OCI-LY7 (cell line): ENCODE data around the gene NACC2. TPM values are rescaled to one million over a fixed set of nuclear protein-coding genes. Genes with fewer than 3 reads are reported as not detected.

Experiments
- BruUV-seq: library from RNA; stranded (reverse); fragments of 400-500 nt; replicated peaks from 2 replicates; lab custom pipeline; 2021; lab: Mats Ljungman, UMichigan
- CTCF ChIA-PET: fragments of 300-600 bp; sonication (Branson Sonifier 250); formaldehyde crosslinking; loops from one replicate; lab custom pipeline; 2022; ENCODE audit warnings: antibody characterized with exemption; ENCODE audit not compliant: unreplicated experiment; lab: Charles Lee
- POLR2A ChIA-PET: fragments of 300-600 bp; sonication (Branson Sonifier 250); formaldehyde crosslinking; loops from one replicate; lab custom pipeline; 2022; ENCODE audit warnings: antibody characterized with exemption; lab: Charles Lee
- DNase-seq: peaks from one replicate; pipeline ENCODE4 v3.0.0-alpha.2; 2015; ENCODE audit warnings: low spot score
- H2AFZ ChIP-seq: fragments of 200-600 bp; sonication (generic), shearing (Covaris generic); 2 replicates; pipeline ENCODE4 v1.6.1; 2014; ENCODE audit warnings: mild to moderate bottlenecking, antibody characterized with exemption, low read length, moderate library complexity
- H3K27ac ChIP-seq: fragments of 200-600 bp; sonication (generic); 2 replicates; pipeline ENCODE4 v1.5.1; 2014; ENCODE audit warnings: mixed run types, low read depth, mild to moderate bottlenecking, moderate library complexity, low read length, inconsistent platforms; ENCODE audit not compliant: poor library complexity, severe bottlenecking
- H3K36me3 ChIP-seq: fragments of 200-600 bp; sonication (generic); 2 replicates; pipeline ENCODE4 v1.6.1; 2014; ENCODE audit warnings: mild to moderate bottlenecking, antibody characterized with exemption, low read length, moderate library complexity, mixed read lengths; ENCODE audit not compliant: insufficient read depth
- H3K4me1 ChIP-seq: fragments of 200-600 bp; sonication (generic); 2 replicates; pipeline ENCODE4 v1.5.1; 2014; ENCODE audit warnings: mild to moderate bottlenecking, low read length; ENCODE audit not compliant: insufficient read depth, poor library complexity, severe bottlenecking
- H3K4me2 ChIP-seq: fragments of 200-600 bp; sonication (generic); 2 replicates; pipeline ENCODE4 v1.6.1; 2014; ENCODE audit warnings: mild to moderate bottlenecking, low read length
- H3K4me3 ChIP-seq: fragments of 200-600 bp; sonication (generic); 2 replicates; pipeline ENCODE4 v1.5.1; 2014; ENCODE audit warnings: mild to moderate bottlenecking, low read depth, low read length; ENCODE audit not compliant: poor library complexity, severe bottlenecking
- H3K79me2 ChIP-seq: fragments of 200-600 bp; sonication (generic); 2 replicates; pipeline ENCODE4 v1.6.1; 2016; ENCODE audit warnings: low read depth, mild to moderate bottlenecking, low read length, moderate library complexity, mixed read lengths; ENCODE audit not compliant: insufficient read depth
- H3K9me2 ChIP-seq: fragments of 200-600 bp; sonication (generic); 2 replicates; pipeline ENCODE4 v1.6.1; 2016; ENCODE audit warnings: mild to moderate bottlenecking, low read length, mixed read lengths; ENCODE audit not compliant: insufficient read depth
- H3K9me3 ChIP-seq: fragments of 200-600 bp; sonication (generic); 2 replicates; pipeline ENCODE4 v1.6.1; 2014; ENCODE audit warnings: mild to moderate bottlenecking, mixed run types, low read length, mixed read lengths
- H4K20me1 ChIP-seq: fragments of 200-600 bp; sonication (generic); 2 replicates; pipeline ENCODE4 v1.6.1; 2014; ENCODE audit warnings: mild to moderate bottlenecking, antibody characterized with exemption, low read length, moderate library complexity, mixed read lengths; ENCODE audit not compliant: insufficient read depth
- CTCF ChIP-seq: fragments of 200-600 bp; sonication (generic); conservative IDR thresholded peaks from 2 replicates; pipeline ENCODE4 v1.5.1; 2014; ENCODE audit warnings: mild to moderate bottlenecking, antibody characterized with exemption, low read length, moderate library complexity, mixed read lengths
- EZH2phosphoT487 ChIP-seq: fragments of 200-600 bp; sonication (generic); IDR thresholded peaks from 2 replicates; pipeline ENCODE4 v1.6.1; 2018; ENCODE audit warnings: low read depth, borderline replicate concordance, mild to moderate bottlenecking, mixed run types, antibody characterized with exemption, low read length, moderate library complexity, mixed read lengths
- intact Hi-C: fragments of 100-400 bp; cut with micrococcal nuclease; formaldehyde crosslinking; loops from one replicate; pipeline ENCODE4 v1.10.0; 2022; ENCODE audit not compliant: unreplicated experiment
- total RNA-seq, 2 experiments: library from RNA; depleted of rRNA in 1 of 2; stranded (reverse); fragments of >200 nt in 1 of 2; shearing (Covaris generic) in 1 of 2; gene quantifications; 2 replicates each; pipeline ENCODE4 v1.2.3, GENCODE V29; 2014 to 2022

NACC2 gene
- total RNA-seq, 2 experiments from 2014 or later: 0.38 to 0.72 TPM

GRCh38 chr9:136079916-136080246 lies 15.2 kb downstream of the NACC2 start:
- CTCF ChIA-PET: no interaction called here
- H2AFZ ChIP-seq: no peak overlapping the region
- intact Hi-C loops: no loop called here
- TF ChIP-seq CTCF (no peak), EZH2phosphoT487 (no peak)
- no peaks in the 10 kb centered on the region for H3K9me2 ChIP-seq
- no peak overlapping the region for H3K4me2 ChIP-seq
- no peak for DNase-seq
- H3K79me2 ChIP-seq: no peaks in the 10 kb centered on the region
- no peak overlapping the region for H3K27ac ChIP-seq
- POLR2A ChIA-PET: no interaction called here
- H4K20me1 ChIP-seq: no peaks in the 10 kb centered on the region
- no peak overlapping the region for H3K4me3 ChIP-seq
- no peaks in the 10 kb centered on the region for H3K4me1 ChIP-seq
- no peaks in the 10 kb centered on the region for H3K9me3 ChIP-seq
- no TSS peak for BruUV-seq
- no peaks in the 10 kb centered on the region for H3K36me3 ChIP-seq

DNA sequence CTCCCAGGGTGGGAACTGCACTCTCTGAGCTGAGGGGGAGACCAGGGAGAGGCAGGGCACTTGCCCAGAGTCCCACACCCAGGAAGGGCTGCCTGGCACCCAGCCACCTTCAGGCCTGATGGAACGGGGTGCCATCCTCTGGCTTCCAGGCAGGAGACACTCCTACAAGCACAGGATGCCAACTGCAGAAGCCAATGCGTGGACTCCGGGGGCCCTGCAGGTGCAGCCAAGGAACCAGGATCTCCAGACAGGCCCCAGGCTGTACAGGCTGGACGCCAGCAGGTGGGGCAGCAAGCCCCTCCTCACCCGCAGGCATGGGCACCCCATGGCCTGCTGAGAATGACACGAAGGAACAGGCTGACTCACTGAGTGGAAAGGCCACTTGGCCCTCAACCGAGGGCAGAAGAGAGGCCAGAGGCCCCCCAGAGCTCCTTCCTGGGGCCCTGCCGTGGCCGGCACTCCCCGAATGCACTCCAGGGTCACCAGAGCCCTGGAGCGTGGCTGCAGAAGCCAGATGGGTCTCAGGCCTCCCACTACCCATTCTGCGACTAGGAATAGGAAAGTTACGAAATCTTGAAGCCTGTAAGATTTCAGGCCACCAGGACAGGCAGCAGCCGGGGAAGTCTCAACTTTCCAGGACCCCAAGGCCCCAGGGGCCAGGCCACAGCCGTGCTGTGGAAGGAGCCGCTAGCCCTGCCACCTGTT lies 15.7 kb downstream of the NACC2 start:
- no peak overlapping the region for H3K4me3 ChIP-seq
- no peaks in the 10 kb centered on the region for H3K9me3 ChIP-seq
- DNase-seq: no peak
- H3K4me2 ChIP-seq: no peak overlapping the region
- no peak overlapping the region for H2AFZ ChIP-seq
- ChIA-PET CTCF (no interaction called here), POLR2A (no interaction called here)
- TF ChIP-seq CTCF: no peak
- TF ChIP-seq EZH2phosphoT487: no peak
- H3K9me2 ChIP-seq: no peaks in the 10 kb centered on the region
- H3K36me3 ChIP-seq: no peaks in the 10 kb centered on the region
- intact Hi-C loops: no loop called here
- no peaks in the 10 kb centered on the region for H4K20me1 ChIP-seq
- no TSS peak for BruUV-seq
- H3K27ac ChIP-seq: no peak overlapping the region
- no peaks in the 10 kb centered on the region for H3K4me1 ChIP-seq
- H3K79me2 ChIP-seq: no peaks in the 10 kb centered on the region

GRCh38 chr9:136078498-136079011 lies 16.5 kb downstream of the NACC2 start:
- no peak overlapping the region for H3K4me2 ChIP-seq
- H3K36me3 ChIP-seq: no peaks in the 10 kb centered on the region
- no peaks in the 10 kb centered on the region for H3K9me2 ChIP-seq
- H3K27ac ChIP-seq: no peak overlapping the region
- H3K4me1 ChIP-seq: no peaks in the 10 kb centered on the region
- no peak for TF ChIP-seq EZH2phosphoT487
- TF ChIP-seq CTCF: no peak
- no peak for DNase-seq
- POLR2A ChIA-PET: no interaction called here
- H3K4me3 ChIP-seq: no peak overlapping the region
- no peak overlapping the region for H2AFZ ChIP-seq
- CTCF ChIA-PET: no interaction called here
- H4K20me1 ChIP-seq: no peaks in the 10 kb centered on the region
- no peaks in the 10 kb centered on the region for H3K9me3 ChIP-seq
- intact Hi-C loops: no loop called here
- BruUV-seq: no TSS peak
- no peaks in the 10 kb centered on the region for H3K79me2 ChIP-seq
